HG03139 (cell line): ENCODE measurements around the gene OR2T34.
"Not testable (repeated sequence)": the region's sequence is repeated elsewhere in the genome, so short reads cannot be mapped to it uniquely, and the experiment has no call there.

ENCODE experiments used
- ATAC-seq: cut with Tn5 transposase; IDR thresholded peaks from one replicate; pipeline ENCODE4 v1.9.1; 2021; ENCODE audit not compliant: unreplicated experiment

The OR2T34 gene

GRCh38 chr1:248574657-248575056, at the start of gene OR2T34:
Gene OR2T34 (minus strand): TSS chr1:248574757. CDS start chr1:248574757, 0 bp downstream.
- ATAC-seq: not testable (repeated sequence)

- peak; percentile 94 for ATAC-seq
These were observed 48.0 kb upstream of the OR2T34 start for GRCh38 chr1:248622570-248623001.

- no peak for ATAC-seq
These were observed 47.2 kb upstream of the OR2T34 start for GRCh38 chr1:248621770-248622169.

- ATAC-seq: no peak
These were observed 44.3 kb upstream of the OR2T34 start for GRCh38 chr1:248618878-248619277.

GRCh38 chr1:248618119-248618518, 43.6 kb upstream of the OR2T34 start:
- ATAC-seq: no peak

- no peak for ATAC-seq
These were observed 39.2 kb upstream of the OR2T34 start for GRCh38 chr1:248613742-248614141.

GRCh38 chr1:248611883-248612414, 37.4 kb upstream of the OR2T34 start:
- no peak for ATAC-seq

GRCh38 chr1:248610301-248610700, 35.7 kb upstream of the OR2T34 start:
- no peak for ATAC-seq

GRCh38 chr1:248599396-248599795, 24.8 kb upstream of the OR2T34 start:
- ATAC-seq: no peak

- no peak for ATAC-seq
These were observed 23.0 kb upstream of the OR2T34 start, which contains the start of gene OR2T10 for GRCh38 chr1:248597589-248597988. Gene OR2T10 (minus strand): TSS chr1:248597700. CDS start chr1:248593768, 3,932 bp downstream.

- ATAC-seq: peak; percentile 58
These were observed 22.1 kb upstream of the OR2T34 start for GRCh38 chr1:248596615-248597014.

- ATAC-seq: no peak
These were observed 18.7 kb upstream of the OR2T34 start for GRCh38 chr1:248593226-248593625.

GRCh38 chr1:248592655-248593054, 18.1 kb upstream of the OR2T34 start:
- ATAC-seq: no peak

GRCh38 chr1:248590055-248590454, 15.5 kb upstream of the OR2T34 start:
- no peak for ATAC-seq

- ATAC-seq: no peak
These were observed 14.8 kb upstream of the OR2T34 start for GRCh38 chr1:248589334-248589733.

- no peak for ATAC-seq
These were observed 10.7 kb upstream of the OR2T34 start for GRCh38 chr1:248585266-248585665.

GRCh38 chr1:248576260-248576980, 1.9 kb upstream of the OR2T34 start:
- no peak for ATAC-seq

GRCh38 chr1:248573856-248574255, 701 bp downstream of the OR2T34 start:
- ATAC-seq: not testable (repeated sequence)

- ATAC-seq: peak; percentile 91
These were observed 2.5 kb downstream of the OR2T34 start for GRCh38 chr1:248572049-248572448.

- ATAC-seq: not testable (repeated sequence)
These were observed 3.7 kb downstream of the OR2T34 start for GRCh38 chr1:248570811-248571210.

GRCh38 chr1:248569049-248569448, 5.5 kb downstream of the OR2T34 start:
- not testable (repeated sequence) for ATAC-seq

GRCh38 chr1:248565530-248566373, 8.8 kb downstream of the OR2T34 start:
- ATAC-seq: peak; percentile 55
